Endothelial cell of umbilical vein (primary cell): ENCODE measurements around the gene C1orf159. TPM values are rescaled to one million over a fixed set of nuclear protein-coding genes. Genes with fewer than 3 reads are reported as not detected.
"Not testable (repeated sequence)": the region's sequence is repeated elsewhere in the genome, so short reads cannot be mapped to it uniquely, and the experiment has no call there.

Experiments used
- BruUV-seq: library from RNA; stranded (reverse); fragments of 400-500 nt; replicated peaks from 2 replicates; lab custom pipeline; 2021; lab: Mats Ljungman, UMichigan
- CTCF ChIA-PET: fragments of 300-600, 350-600 bp; sonication (Branson Sonifier 250); formaldehyde crosslinking; loops from one replicate; lab custom pipeline; 2021; ENCODE audit warnings: antibody characterized with exemption, inconsistent platforms; lab: Charles Lee
- POLR2A ChIA-PET: fragments of 300-600, 350-600 bp; sonication (Branson Sonifier 250); formaldehyde crosslinking; loops from one replicate; lab custom pipeline; 2021; ENCODE audit warnings: antibody characterized with exemption, inconsistent platforms; lab: Charles Lee
- DNase-seq: peaks from one replicate; pipeline ENCODE4 v3.0.0-alpha.2; 2011; ENCODE audit warnings: low read depth, low spot score
- FAIRE-seq: peaks from 2 replicates; lab custom pipeline; 2011; peaks lifted over from hg19 to GRCh38; lab: Jason Lieb, UNC
- H2AFZ ChIP-seq: 2 replicates; pipeline ENCODE4 v1.6.0; 2012; ENCODE audit warnings: low read depth, low read length, control low read depth, inconsistent platforms
- H3K27ac ChIP-seq: 2 replicates; pipeline ENCODE4 v1.5.1; 2011; ENCODE audit warnings: low read depth, mild to moderate bottlenecking, control low read depth, low read length, moderate library complexity; ENCODE audit not compliant: insufficient read depth
- H3K27me3 ChIP-seq, 2 experiments: 2 replicates each; pipeline versions ENCODE4 v1.6.0 to v1.6.1; 2011; ENCODE audit warnings: low read length in 2 of 2, mixed read lengths in 1 of 2; ENCODE audit not compliant: control insufficient read depth in 2 of 2, insufficient read depth in 2 of 2
- H3K36me3 ChIP-seq, 2 experiments: 2 replicates in 1 of 2; 3 replicates in 1 of 2; pipeline ENCODE4 v1.5.1; 2011; ENCODE audit warnings: low read length in 2 of 2, mild to moderate bottlenecking in 1 of 2, moderate library complexity in 1 of 2; ENCODE audit not compliant: control insufficient read depth in 2 of 2, insufficient read depth in 2 of 2; ENCODE audit errors: extremely low read depth in 1 of 2
- H3K4me1 ChIP-seq: 3 replicates; pipeline ENCODE4 v1.5.1; 2011; ENCODE audit warnings: mild to moderate bottlenecking, low read length; ENCODE audit not compliant: control insufficient read depth, insufficient read depth; ENCODE audit errors: extremely low read depth
- H3K4me2 ChIP-seq: 2 replicates; pipeline ENCODE4 v1.6.1; 2011; ENCODE audit warnings: low read length, control low read depth, mixed read lengths; ENCODE audit not compliant: insufficient read depth
- H3K4me3 ChIP-seq, 3 experiments: fragments of 200-600 bp in 1 of 3; sonication (generic), shearing (Covaris generic) in 1 of 3; replicated peaks in 1 of 3; 2 replicates each; pipeline ENCODE4 v1.5.1; 2011 to 2016; ENCODE audit warnings: control low read depth in 3 of 3, low read length in 3 of 3, mild to moderate bottlenecking in 2 of 3, inconsistent platforms in 1 of 3, low read depth in 1 of 3, moderate library complexity in 1 of 3; ENCODE audit not compliant: insufficient read depth in 1 of 3
- H3K79me2 ChIP-seq: 2 replicates; pipeline ENCODE4 v1.6.0; 2012; ENCODE audit warnings: low read length, inconsistent platforms; ENCODE audit not compliant: control insufficient read depth, insufficient read depth
- H3K9ac ChIP-seq: replicated peaks from 2 replicates; pipeline ENCODE3; 2011; ENCODE audit warnings: low read length, control low read depth; ENCODE audit not compliant: insufficient read depth; ENCODE audit errors: extremely low read depth
- H3K9me1 ChIP-seq: replicated peaks from 3 replicates; pipeline ENCODE4 v1.6.0; 2011; ENCODE audit warnings: mild to moderate bottlenecking, low read length; ENCODE audit not compliant: control insufficient read depth, insufficient read depth; ENCODE audit errors: extremely low read depth
- H3K9me3 ChIP-seq: replicated peaks from 2 replicates; pipeline ENCODE4 v1.5.1; 2012; ENCODE audit warnings: low read length, inconsistent platforms; ENCODE audit not compliant: control insufficient read depth, insufficient read depth
- H4K20me1 ChIP-seq: replicated peaks from 2 replicates; pipeline ENCODE3; 2011; ENCODE audit warnings: mild to moderate bottlenecking, low read length; ENCODE audit not compliant: control insufficient read depth, insufficient read depth; ENCODE audit errors: extremely low read depth
- EZH2 ChIP-seq: IDR thresholded peaks from 2 replicates; pipeline ENCODE4 v1.6.1; 2012; ENCODE audit warnings: borderline replicate concordance, low read depth, mild to moderate bottlenecking, moderate library complexity, low read length, inconsistent platforms; ENCODE audit not compliant: severe bottlenecking
- GATA2 ChIP-seq: IDR thresholded peaks from 2 replicates; pipeline ENCODE4 v1.7.0; 2011; ENCODE audit warnings: low read depth, mild to moderate bottlenecking, moderate library complexity, mixed read lengths, low read length; ENCODE audit not compliant: insufficient read length, insufficient read depth
- JUN ChIP-seq: IDR thresholded peaks from 2 replicates; pipeline ENCODE4 v1.6.1; 2011; ENCODE audit warnings: borderline replicate concordance, low read depth; ENCODE audit not compliant: insufficient read length, insufficient read depth
- dilution Hi-C: fragments of 300-500 bp; cut with MboI; formaldehyde crosslinking; loops from one replicate; pipeline ENCODE4 v1.15.0; 2019; ENCODE audit warnings: low sequenced_read_pairs; ENCODE audit not compliant: extremely low pct_ligation_motif_present
- intact Hi-C: fragments of 100-400 bp; cut with micrococcal nuclease; formaldehyde crosslinking; loops from one replicate; pipeline ENCODE4 v1.10.0; 2022
- polyA plus RNA-seq, 4 experiments: library from polyadenylated mRNA; depleted of rRNA in 3 of 4; stranded (reverse) in 3 of 4; unstranded in 1 of 4; fragments of >200 nt; gene quantifications; 2 replicates each; pipeline versions ENCODE4 v1.2.1 to v1.2.3, GENCODE V29; 2011 to 2012; ENCODE audit warnings: missing spikeins in 1 of 4
- total RNA-seq: library from RNA; stranded (reverse); gene quantifications from 2 replicates; pipeline ENCODE4 v1.2.3, GENCODE V29; 2021
- TF ChIP-seq, protein P1 (sequence below): IDR thresholded peaks from 2 replicates; pipeline ENCODE4 v1.6.1; 2011; ENCODE audit not compliant: insufficient read depth, insufficient read length

Gene C1orf159
- total and polyA plus RNA-seq, 2 donors (not counting 3 experiments of a cell fraction or from before 2014, with no cell fraction given), result 16.1 to 20.1 TPM

DNA sequence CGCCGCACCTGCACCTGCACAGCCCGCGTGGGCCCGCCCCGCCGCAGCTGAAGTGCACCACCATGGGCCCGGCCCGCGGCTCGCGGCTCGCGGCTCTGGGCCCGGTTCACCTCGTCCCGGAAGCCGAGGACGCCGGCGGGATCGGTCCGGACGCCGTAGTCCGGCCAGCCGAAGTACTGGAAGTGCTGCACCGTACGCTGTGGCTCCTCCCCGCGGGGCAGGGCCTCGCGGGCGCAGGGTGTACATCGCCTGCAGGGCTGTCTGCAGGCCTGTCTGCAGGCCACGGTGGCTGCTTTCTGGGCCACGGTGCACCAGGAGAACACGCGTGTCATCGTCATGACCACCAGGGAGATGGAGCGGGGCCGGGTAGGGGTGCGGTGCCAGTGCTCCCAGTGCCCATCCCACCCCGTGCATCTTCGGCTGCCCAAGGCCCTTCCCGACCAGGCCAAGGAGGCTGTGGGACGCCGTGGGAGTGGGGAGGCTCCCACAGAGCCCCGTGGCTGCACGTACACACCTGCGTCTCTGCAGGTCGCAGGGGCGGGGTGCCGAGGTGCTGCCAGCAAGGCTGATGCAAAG is 48.5 kb downstream of the C1orf159 start:
- TF ChIP-seq, protein P1, sequence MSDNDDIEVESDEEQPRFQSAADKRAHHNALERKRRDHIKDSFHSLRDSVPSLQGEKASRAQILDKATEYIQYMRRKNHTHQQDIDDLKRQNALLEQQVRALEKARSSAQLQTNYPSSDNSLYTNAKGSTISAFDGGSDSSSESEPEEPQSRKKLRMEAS, result no peak
- TF ChIP-seq GATA2 (no peak), JUN (no peak)
- H3K9ac ChIP-seq, result no peak overlapping the region
- no peaks in the 10 kb centered on the region for H3K9me1 ChIP-seq
- no peak overlapping the region for H3K27ac ChIP-seq
- ChIA-PET CTCF (interaction anchor here (2.0 kb wide), 1 partner anchor 83 kb away, joined by 7 read pairs; no protein-coding TSS in a partner anchor), POLR2A (no interaction called here)
- H3K4me2 ChIP-seq, result no peak overlapping the region
- no peaks in the 10 kb centered on the region for H3K27me3 ChIP-seq
- H3K79me2 ChIP-seq, result no peaks in the 10 kb centered on the region
- peaks cover 8% of the 10 kb centered on the region for H3K4me1 ChIP-seq
- no peaks in the 10 kb centered on the region for H3K9me3 ChIP-seq
- intact Hi-C loops (no loop called here), dilution Hi-C loops (no loop called here)
- no peaks in the 10 kb centered on the region for H4K20me1 ChIP-seq
- no peaks in the 10 kb centered on the region for H3K36me3 ChIP-seq
- BruUV-seq, result no TSS peak
- H2AFZ ChIP-seq, result no peak overlapping the region
- no peak for DNase-seq
- H3K4me3 ChIP-seq, result no peak overlapping the region
- FAIRE-seq, result no peak

DNA sequence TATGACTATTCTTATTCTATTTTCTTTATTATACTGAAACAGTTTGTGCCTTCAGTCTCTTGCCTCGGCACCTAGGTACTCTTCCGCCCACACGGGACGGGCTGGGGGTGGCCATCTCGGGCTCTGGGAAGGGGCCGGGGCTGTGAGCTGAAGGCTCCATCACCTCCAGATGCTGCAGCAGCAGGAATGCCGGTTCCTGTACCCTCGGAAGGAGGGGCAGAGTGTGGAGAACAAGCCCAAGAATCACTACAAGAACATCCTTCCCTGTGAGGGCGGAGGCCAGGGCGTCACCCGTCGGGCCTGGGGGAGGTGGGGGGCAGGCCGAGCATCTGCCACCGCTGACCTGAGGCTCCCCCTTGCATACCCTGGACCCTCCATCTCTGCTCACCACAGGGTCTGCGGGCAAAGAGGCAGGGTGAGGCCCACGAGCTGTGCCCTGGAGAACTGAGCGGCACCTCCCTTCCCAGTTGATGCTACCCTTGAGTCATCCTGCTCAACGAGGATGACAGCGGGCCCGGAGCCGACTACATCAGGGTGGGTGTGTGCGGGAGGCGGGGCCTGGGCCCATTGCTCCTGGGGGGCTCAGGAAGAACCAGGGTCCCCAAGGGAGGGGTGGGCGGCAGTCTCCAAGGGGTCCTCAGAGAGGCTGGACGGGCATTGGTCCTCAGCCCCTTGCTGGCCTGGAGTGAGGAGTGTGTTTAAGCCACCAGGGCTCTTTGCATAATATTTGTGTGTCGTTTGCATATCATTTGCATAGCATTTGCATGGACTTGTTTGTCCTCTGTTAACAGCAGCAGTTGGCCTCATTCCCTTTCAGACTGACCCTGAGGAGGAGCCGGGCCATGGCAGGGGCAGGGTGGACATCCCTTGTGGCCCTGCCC is 49.2 kb downstream of the C1orf159 start:
- DNase-seq (no peak), FAIRE-seq (no peak)
- H3K27ac ChIP-seq, result no peak overlapping the region
- peaks cover 8% of the 10 kb centered on the region for H3K4me1 ChIP-seq
- no peak overlapping the region for H3K4me3 ChIP-seq
- H3K4me2 ChIP-seq, result no peak overlapping the region
- H3K9me1 ChIP-seq, result no peaks in the 10 kb centered on the region
- no peaks in the 10 kb centered on the region for H3K9me3 ChIP-seq
- intact Hi-C loops (no loop called here), dilution Hi-C loops (no loop called here)
- H2AFZ ChIP-seq, result no peak overlapping the region
- H3K9ac ChIP-seq, result no peak overlapping the region
- BruUV-seq, result no TSS peak
- no peaks in the 10 kb centered on the region for H3K27me3 ChIP-seq
- no peak for TF ChIP-seq EZH2
- ChIA-PET POLR2A (no interaction called here), CTCF (interaction anchor here (1.5 to 2.0 kb wide), 2 partner anchors 82 to 85 kb away, joined by 3 to 7 read pairs; partner anchors contain the start of gene PERM1)
- H4K20me1 ChIP-seq, result no peaks in the 10 kb centered on the region
- no peaks in the 10 kb centered on the region for H3K79me2 ChIP-seq
- no peaks in the 10 kb centered on the region for H3K36me3 ChIP-seq

DNA sequence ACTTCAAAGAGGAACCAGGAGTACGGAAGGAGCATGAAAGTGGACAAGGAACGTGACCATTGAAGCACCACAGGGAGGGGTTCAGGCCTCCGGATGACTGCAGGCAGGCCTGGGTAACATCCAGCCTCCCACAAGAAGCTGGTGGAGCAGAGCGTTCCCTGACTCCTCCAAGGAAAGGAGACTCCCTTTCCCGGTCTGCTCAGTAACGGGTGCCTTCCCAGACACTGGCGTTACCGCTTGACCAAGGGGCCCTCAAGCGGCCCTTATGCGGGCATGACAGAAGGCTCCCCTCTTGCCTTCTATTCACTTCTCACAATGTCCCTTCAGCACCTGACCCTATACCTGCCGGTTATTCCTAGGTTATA is 50.0 kb downstream of the C1orf159 start:
- not testable (repeated sequence) for H3K36me3 ChIP-seq, FAIRE-seq, BruUV-seq

More for the DNA sequence above, 50.0 kb downstream of the C1orf159 start:
- H4K20me1 ChIP-seq, H2AFZ ChIP-seq, POLR2A ChIA-PET, H3K9ac ChIP-seq, H3K9me1 ChIP-seq, H3K4me1 ChIP-seq, H3K79me2 ChIP-seq, dilution Hi-C loops, H3K9me3 ChIP-seq, H3K4me3 ChIP-seq, DNase-seq, H3K4me2 ChIP-seq, H3K27me3 ChIP-seq, H3K27ac ChIP-seq, intact Hi-C loops: not testable (repeated sequence)
- CTCF ChIA-PET, result interaction anchor here (1.5 to 2.0 kb wide), 2 partner anchors 81 to 84 kb away, joined by 3 to 7 read pairs; partner anchors contain the start of gene PERM1
